BE2C (cell line): ENCODE results near the gene PFN3.

Source experiments
- DNase-seq: peaks from one replicate; pipeline ENCODE4 v3.0.0-alpha.2; 2020
- H3K27me3 ChIP-seq: fragments of 250-450 bp; sonication (Bioruptor Pico); 2 replicates; pipeline ENCODE4 v1.5.1; 2020; ENCODE audit warnings: mild to moderate bottlenecking
- H3K36me3 ChIP-seq: fragments of 250-450 bp; sonication (Bioruptor Pico); 2 replicates; pipeline ENCODE4 v1.5.1; 2020; ENCODE audit warnings: mild to moderate bottlenecking
- H3K4me1 ChIP-seq: fragments of 250-450 bp; sonication (Bioruptor Pico); 2 replicates; pipeline ENCODE4 v1.5.1; 2020
- H3K4me3 ChIP-seq: 2 replicates; pipeline ENCODE4 v1.5.1; 2011; ENCODE audit warnings: low read depth, low read length
- H3K9me3 ChIP-seq: fragments of 250-450 bp; sonication (Bioruptor Pico); 2 replicates; pipeline ENCODE4 v1.5.1; 2020
- CTCF ChIP-seq: IDR thresholded peaks from 2 replicates; pipeline ENCODE4 v1.5.1; 2012; ENCODE audit warnings: mild to moderate bottlenecking, low read depth, low read length

Gene PFN3

GRCh38 chr5:177437623-177438022 lies 37.2 kb upstream of the PFN3 start:
- Histone ChIP-seq H3K4me3 (no peak overlapping the region), H3K27me3 (no peaks in the 10 kb centered on the region), H3K36me3 (peaks cover 60% of the 10 kb centered on the region), H3K4me1 (peaks cover 5% of the 10 kb centered on the region; the same call in 1 of the 2 replicates), H3K9me3 (no peaks in the 10 kb centered on the region)
- TF ChIP-seq CTCF, result no peak
- no peak for DNase-seq

- no peak overlapping the region for H3K4me3 ChIP-seq
These were observed 35.5 kb upstream of the PFN3 start for GRCh38 chr5:177435847-177436536.

DNA sequence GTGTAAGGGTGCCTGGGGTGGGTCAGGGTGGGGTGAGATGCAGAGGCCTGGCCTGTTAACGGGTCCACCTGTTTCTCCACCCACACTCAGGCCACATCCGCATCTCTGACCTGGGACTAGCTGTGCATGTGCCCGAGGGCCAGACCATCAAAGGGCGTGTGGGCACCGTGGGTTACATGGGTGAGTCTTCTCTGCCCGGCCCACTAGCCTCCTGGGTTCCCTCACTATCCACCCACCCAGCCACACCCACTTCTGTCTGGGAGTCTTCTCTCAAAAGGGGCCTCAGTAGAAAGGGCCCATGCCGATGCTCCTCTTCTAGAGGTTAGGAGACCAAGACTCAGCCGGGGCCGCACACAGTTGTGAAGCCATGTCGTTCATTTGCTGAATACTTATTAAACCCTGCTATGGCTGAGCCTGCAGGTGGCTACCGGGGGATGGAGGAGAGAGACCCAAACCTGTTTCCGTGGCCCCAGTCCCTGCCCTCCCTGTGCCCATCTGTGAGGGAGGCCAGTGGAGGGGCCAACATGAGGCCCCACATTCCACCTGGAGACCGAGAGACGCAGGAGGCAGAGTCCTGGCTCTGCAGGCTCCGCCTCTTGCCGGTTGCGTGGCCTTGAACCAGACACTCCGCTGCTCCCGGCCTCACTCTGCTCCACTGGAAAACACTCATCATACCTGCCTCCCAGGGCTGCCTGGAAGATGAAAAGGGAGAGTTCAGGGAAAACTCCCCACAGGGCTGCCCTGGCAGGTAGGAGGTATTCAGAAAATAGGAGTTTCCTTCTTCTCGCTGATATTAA lies 34.7 kb upstream of the PFN3 start:
- DNase-seq, result no peak
- no peak for TF ChIP-seq CTCF
- H3K27me3 ChIP-seq, result no peaks in the 10 kb centered on the region
- no peaks in the 10 kb centered on the region for H3K9me3 ChIP-seq
- peaks cover 13% of the 10 kb centered on the region for H3K4me1 ChIP-seq
- H3K36me3 ChIP-seq, result peaks cover 63% of the 10 kb centered on the region
- no peak overlapping the region for H3K4me3 ChIP-seq

More at GRCh38 chr5:177435847-177436536, 35.5 kb upstream of the PFN3 start:
- no peak for TF ChIP-seq CTCF
- no peak for DNase-seq
- Histone ChIP-seq H3K9me3 (no peaks in the 10 kb centered on the region), H3K27me3 (no peaks in the 10 kb centered on the region), H3K36me3 (peaks cover 64% of the 10 kb centered on the region), H3K4me1 (peaks cover 15% of the 10 kb centered on the region)

GRCh38 chr5:177434437-177434836 lies 34.0 kb upstream of the PFN3 start:
- H3K27me3 ChIP-seq, result no peaks in the 10 kb centered on the region
- no peaks in the 10 kb centered on the region for H3K9me3 ChIP-seq
- H3K4me1 ChIP-seq, result peaks cover 14% of the 10 kb centered on the region
- DNase-seq, result no peak
- H3K36me3 ChIP-seq, result peaks cover 61% of the 10 kb centered on the region
- no peak overlapping the region for H3K4me3 ChIP-seq
- TF ChIP-seq CTCF, result no peak

- H3K4me1 ChIP-seq, result peaks cover 15% of the 10 kb centered on the region
- peaks cover 56% of the 10 kb centered on the region for H3K36me3 ChIP-seq
These were observed 33.3 kb upstream of the PFN3 start for GRCh38 chr5:177433658-177434217.

More at GRCh38 chr5:177433658-177434217, 33.3 kb upstream of the PFN3 start:
- no peak for TF ChIP-seq CTCF
- H3K27me3 ChIP-seq, result no peaks in the 10 kb centered on the region
- DNase-seq, result no peak
- no peaks in the 10 kb centered on the region for H3K9me3 ChIP-seq
- no peak overlapping the region for H3K4me3 ChIP-seq
